H1 (cell line): ENCODE measurements around the gene HACE1. TPM values are rescaled to one million over a fixed set of nuclear protein-coding genes. Genes with fewer than 3 reads are reported as not detected.

Experiments used
- polyA plus RNA-seq, 7 experiments: library from polyadenylated mRNA; depleted of rRNA in 3 of 7; stranded (reverse) in 5 of 7; unstranded in 2 of 7; fragments of >200 nt in 5 of 7; fragments of 200-250 nt in 2 of 7; gene quantifications; 1 replicate in 5 of 7; 2 replicates in 1 of 7; 4 replicates in 1 of 7; pipeline versions ENCODE4 v1.2.1 to v1.2.3, GENCODE V29; 2011 to 2013; ENCODE audit warnings: missing spikeins in 2 of 7, mixed read lengths in 2 of 7
- small RNA-seq: library from polyadenylated mRNA; stranded (forward); fragments of <200 nt; extraction: miRNeasy Mini kit (QIAGEN cat#:217004); gene quantifications from one replicate; pipeline ENCODE3, GENCODE V24; 2013; ENCODE audit not compliant: insufficient read depth
- total RNA-seq: library from RNA; stranded (reverse); fragmentation: NEBNext Ultra II Directional; extraction: Animal tissue kit (Norgen Biotek cat#: 25700); gene quantifications from 2 replicates; pipeline ENCODE4 v1.2.1, GENCODE V29; 2021

HACE1 gene
- total and polyA plus RNA-seq, 2 of the 8 experiments (the other 6 are each of a cell fraction or from before 2014, with no cell fraction given) = 7.1 to 21.3 TPM

Small RNA genes lying within 50 kb of the gene (small RNA-seq; reads per million reads assigned to genes)
- not detected for gene RNU6-897P

Other genes starting within 250 kb of the HACE1 start
- 92.4 and 94.7 TPM in 2 replicates for gene LIN28B, start 97.2 kb upstream of the HACE1 start, total RNA-seq
- 14.2 and 27.4 TPM in 2 replicates for gene LIN28B, start 97.2 kb upstream of the HACE1 start, polyA plus RNA-seq (2011; rRNA removed)